Keratinocyte (primary cell): ENCODE results near the gene NHLH2. TPM values are rescaled to one million over a fixed set of nuclear protein-coding genes. Genes with fewer than 3 reads are reported as not detected.

Source experiments
- DNase-seq: peaks from one replicate; pipeline ENCODE4 v3.0.0-alpha.2; 2011; ENCODE audit warnings: low read depth, missing footprints, low spot score
- FAIRE-seq: peaks from 2 replicates; lab custom pipeline; 2011; peaks lifted over from hg19 to GRCh38; lab: Jason Lieb, UNC
- H2AFZ ChIP-seq: 2 replicates; pipeline ENCODE4 v1.6.0; 2012; ENCODE audit warnings: low read length, control low read depth, inconsistent platforms; ENCODE audit not compliant: control insufficient read depth
- H3K27ac ChIP-seq: 2 replicates; pipeline ENCODE4 v1.5.1; 2011; ENCODE audit warnings: low read length; ENCODE audit not compliant: control insufficient read depth, insufficient read depth
- H3K27me3 ChIP-seq: 3 replicates; pipeline ENCODE4 v1.6.0; 2011; ENCODE audit warnings: low read length; ENCODE audit not compliant: control insufficient read depth, insufficient read depth; ENCODE audit errors: extremely low read depth
- H3K36me3 ChIP-seq, 2 experiments: 2 replicates in 1 of 2; 3 replicates in 1 of 2; pipeline ENCODE4 v1.5.1; 2011; ENCODE audit warnings: low read length in 2 of 2, mild to moderate bottlenecking in 1 of 2; ENCODE audit not compliant: control insufficient read depth in 2 of 2, insufficient read depth in 2 of 2; ENCODE audit errors: extremely low read depth in 1 of 2
- H3K4me1 ChIP-seq: 3 replicates; pipeline ENCODE4 v1.5.1; 2011; ENCODE audit warnings: low read length; ENCODE audit not compliant: control insufficient read depth, insufficient read depth; ENCODE audit errors: extremely low read depth
- H3K4me2 ChIP-seq: 3 replicates; pipeline ENCODE4 v1.6.0; 2011; ENCODE audit warnings: low read depth, low read length; ENCODE audit not compliant: control insufficient read depth, insufficient read depth; ENCODE audit errors: extremely low read depth
- H3K4me3 ChIP-seq, 3 experiments: fragments of 200-600 bp in 1 of 3; sonication (generic) in 1 of 3; 2 replicates in 2 of 3; 3 replicates in 1 of 3; pipeline ENCODE4 v1.5.1; 2011 to 2016; ENCODE audit warnings: low read length in 3 of 3, mild to moderate bottlenecking in 3 of 3, control low read depth in 2 of 3, inconsistent platforms in 1 of 3, low read depth in 1 of 3, mixed read lengths in 1 of 3, mixed run types in 1 of 3, moderate library complexity in 1 of 3; ENCODE audit not compliant: control insufficient read depth in 2 of 3, insufficient read depth in 2 of 3; ENCODE audit errors: extremely low read depth in 1 of 3
- H3K79me2 ChIP-seq: 2 replicates; pipeline ENCODE4 v1.6.0; 2012; ENCODE audit warnings: low read length; ENCODE audit not compliant: control insufficient read depth, insufficient read depth
- H3K9ac ChIP-seq: 3 replicates; pipeline ENCODE4 v1.6.0; 2011; ENCODE audit warnings: low read length; ENCODE audit not compliant: control insufficient read depth, insufficient read depth; ENCODE audit errors: extremely low read depth
- H3K9me1 ChIP-seq: 3 replicates; pipeline ENCODE4 v1.6.0; 2011; ENCODE audit warnings: low read length; ENCODE audit not compliant: control insufficient read depth, insufficient read depth; ENCODE audit errors: extremely low read depth
- H3K9me3 ChIP-seq: 2 replicates; pipeline ENCODE4 v1.5.1; 2012; ENCODE audit warnings: low read depth, low read length; ENCODE audit not compliant: control insufficient read depth
- H4K20me1 ChIP-seq: 3 replicates; pipeline ENCODE4 v1.6.0; 2011; ENCODE audit warnings: low read length; ENCODE audit not compliant: control insufficient read depth, insufficient read depth; ENCODE audit errors: extremely low read depth
- CTCF ChIP-seq, 3 experiments: IDR thresholded peaks in 1 of 3; conservative IDR thresholded peaks in 1 of 3; optimal IDR thresholded peaks in 1 of 3; 2 replicates in 2 of 3; 3 replicates in 1 of 3; pipeline versions ENCODE3 to v1.5.1; 2011; ENCODE audit warnings: low read length in 3 of 3, mild to moderate bottlenecking in 3 of 3, moderate library complexity in 2 of 3, control low read depth in 1 of 3, inconsistent platforms in 1 of 3; ENCODE audit not compliant: insufficient read depth in 2 of 3; ENCODE audit errors: extremely low read depth in 1 of 3
- EZH2 ChIP-seq: IDR thresholded peaks from one replicate; pipeline ENCODE4 v1.6.1; 2012; ENCODE audit warnings: inconsistent platforms, mild to moderate bottlenecking, low read length, moderate library complexity
- dilution Hi-C: fragments of 300-500 bp; cut with MboI; formaldehyde crosslinking; loops from one replicate; pipeline ENCODE4 v1.7.0; 2020; ENCODE audit warnings: low sequenced_read_pairs; ENCODE audit not compliant: extremely low pct_ligation_motif_present
- polyA plus RNA-seq, 5 experiments: library from polyadenylated mRNA; depleted of rRNA in 3 of 5; stranded (reverse) in 3 of 5; stranded (forward) in 1 of 5; unstranded in 1 of 5; fragments of >200 nt; gene quantifications; 1 replicate in 1 of 5; 2 replicates in 3 of 5; 3 replicates in 1 of 5; pipeline versions ENCODE4 v1.2.1 to v1.2.3, GENCODE V29; 2011 to 2012; ENCODE audit warnings: missing spikeins in 2 of 5, low read depth in 1 of 5, low replicate concordance in 1 of 5

Gene NHLH2
- polyA plus RNA-seq, 1 donor (not counting 4 experiments of a cell fraction or from before 2014, with no cell fraction given) = 0.21 TPM

GRCh38 chr1:115790846-115791245 lies 50.1 kb downstream of the NHLH2 start:
- Histone ChIP-seq H2AFZ (no peak overlapping the region), H3K27me3 (no peaks in the 10 kb centered on the region), H3K9me3 (no peaks in the 10 kb centered on the region), H3K36me3 (no peaks in the 10 kb centered on the region), H4K20me1 (no peaks in the 10 kb centered on the region), H3K27ac (no peak overlapping the region), H3K9me1 (no peaks in the 10 kb centered on the region), H3K4me1 (peaks cover 39% of the 10 kb centered on the region), H3K4me2 (no peak overlapping the region), H3K9ac (no peak overlapping the region), H3K4me3 (no peak overlapping the region), H3K79me2 (no peaks in the 10 kb centered on the region)
- TF ChIP-seq CTCF (optimal IDR thresholded peaks at IDR 0.05 in 1 of 3, IDR thresholded peaks at IDR 0.05 in 1 of 3, conservative IDR thresholded peaks at IDR 0.05 in 1 of 3; ENCODE audit: extremely low read depth in 1 of 3, insufficient read depth in 2 of 3, low read length in 3 of 3) = no peak
- no peak for TF ChIP-seq EZH2
- DNase-seq = no peak
- dilution Hi-C loops = no loop called here
- no peak for FAIRE-seq

GRCh38 chr1:115790356-115790755 lies 50.6 kb downstream of the NHLH2 start:
- no peak for FAIRE-seq

More at GRCh38 chr1:115790356-115790755, 50.6 kb downstream of the NHLH2 start:
- no peaks in the 10 kb centered on the region for H3K9me3 ChIP-seq
- no peak for DNase-seq
- H3K4me3 ChIP-seq = no peak overlapping the region
- no peaks in the 10 kb centered on the region for H3K27me3 ChIP-seq
- TF ChIP-seq EZH2 (no peak), CTCF (optimal IDR thresholded peaks at IDR 0.05 in 1 of 3, IDR thresholded peaks at IDR 0.05 in 1 of 3, conservative IDR thresholded peaks at IDR 0.05 in 1 of 3; ENCODE audit: extremely low read depth in 1 of 3, insufficient read depth in 2 of 3, low read length in 3 of 3) (no peak)
- H3K4me1 ChIP-seq = peaks cover 38% of the 10 kb centered on the region
- no peaks in the 10 kb centered on the region for H4K20me1 ChIP-seq
- no peak overlapping the region for H2AFZ ChIP-seq
- H3K79me2 ChIP-seq = no peaks in the 10 kb centered on the region
- H3K27ac ChIP-seq = no peak overlapping the region
- no peak overlapping the region for H3K9ac ChIP-seq
- no peaks in the 10 kb centered on the region for H3K9me1 ChIP-seq
- dilution Hi-C loops = no loop called here
- H3K4me2 ChIP-seq = no peak overlapping the region
- no peaks in the 10 kb centered on the region for H3K36me3 ChIP-seq

Other genes starting within 250 kb of the NHLH2 start
- gene VANGL1, start 199.2 kb downstream of the NHLH2 start, polyA plus RNA-seq = 22.4 to 25.0 TPM (median 23.1 TPM) in 3 replicates
- 0.02 to 0.06 TPM (median 0.04 TPM) in 3 replicates for gene CASQ2, start 72.4 kb downstream of the NHLH2 start, polyA plus RNA-seq
- gene SLC22A15, start 135.4 kb upstream of the NHLH2 start, polyA plus RNA-seq = 9.3 to 16.3 TPM (median 14.9 TPM) in 3 replicates